Measurements from ENCODE around the gene DMBX1. TPM values are rescaled to one million over a fixed set of nuclear protein-coding genes. Genes with fewer than 3 reads are reported as not detected.

Gene DMBX1
- total RNA-seq, 1 donor from 2014 or later: not detected

- DNase-seq: no peak
Measured at GRCh38 chr1:46526013-46526690, 36.5 kb downstream of the DMBX1 start.

- no peak for DNase-seq
Measured at GRCh38 chr1:46526691-46527291, 37.2 kb downstream of the DMBX1 start.

GRCh38 chr1:46527474-46528296 lies 38.0 kb downstream of the DMBX1 start:
- peak; percentile 66 for DNase-seq

- no peak for DNase-seq
Measured at GRCh38 chr1:46528297-46528955, 38.8 kb downstream of the DMBX1 start.

- DNase-seq: no peak
Measured at GRCh38 chr1:46529031-46529630, 39.5 kb downstream of the DMBX1 start.

- DNase-seq: no peak
Measured at GRCh38 chr1:46530311-46530710, 40.7 kb downstream of the DMBX1 start.

- no peak for DNase-seq
Measured at GRCh38 chr1:46530791-46531409, 41.3 kb downstream of the DMBX1 start.

GRCh38 chr1:46532095-46532494 lies 42.5 kb downstream of the DMBX1 start:
- DNase-seq: no peak

GRCh38 chr1:46532498-46533178 lies 43.0 kb downstream of the DMBX1 start:
- DNase-seq: no peak

GRCh38 chr1:46533179-46533864 lies 43.7 kb downstream of the DMBX1 start:
- peak; percentile 44 for DNase-seq

GRCh38 chr1:46535063-46535462 lies 45.4 kb downstream of the DMBX1 start:
- no peak for DNase-seq

- no peak for DNase-seq
Measured at GRCh38 chr1:46536527-46536926, 46.9 kb downstream of the DMBX1 start.

GRCh38 chr1:46537651-46538050 lies 48.0 kb downstream of the DMBX1 start:
- DNase-seq: no peak

GRCh38 chr1:46538147-46538546 lies 48.5 kb downstream of the DMBX1 start:
- no peak for DNase-seq

Other genes starting within 250 kb of the DMBX1 start
- 1.1 TPM for gene RAD54L, start 242.1 kb upstream of the DMBX1 start, total RNA-seq
- gene LRRC41, start 186.2 kb upstream of the DMBX1 start, total RNA-seq: 50.8 TPM
- gene UQCRH, start 186.1 kb upstream of the DMBX1 start, total RNA-seq: 219 TPM
- gene NSUN4, start 149.0 kb upstream of the DMBX1 start, total RNA-seq: 7.2 TPM
- gene FAAH, start 95.5 kb upstream of the DMBX1 start, total RNA-seq: 22.5 TPM
- gene KNCN, start 61.8 kb downstream of the DMBX1 start, total RNA-seq: not detected
- 8.7 TPM for gene MKNK1, start 114.4 kb downstream of the DMBX1 start, total RNA-seq
- gene MOB3C, start 127.0 kb downstream of the DMBX1 start, total RNA-seq: 2.2 TPM
- gene ATPAF1, start 178.5 kb downstream of the DMBX1 start, total RNA-seq: 37.7 TPM
- gene TEX38, start 182.0 kb downstream of the DMBX1 start, total RNA-seq: not detected
- gene EFCAB14, start 229.3 kb downstream of the DMBX1 start, total RNA-seq: 13.6 TPM